Measurements from ENCODE around the gene C1orf53.

The C1orf53 gene

GRCh38 chr1:197892684-197893083 lies 9.7 kb upstream of the C1orf53 start:
- TF ChIP-seq FOXK2 (IDR thresholded peaks at IDR 0.05) (no peak), HDGF (IDR thresholded peaks at IDR 0.05; ENCODE audit: borderline replicate concordance) (no peak), ZNF384 (IDR thresholded peaks at IDR 0.05) (no peak), BHLHE40 (IDR thresholded peaks at IDR 0.05; ENCODE audit: borderline replicate concordance) (no peak), FOXM1 (IDR thresholded peaks at IDR 0.05; ENCODE audit: borderline replicate concordance) (no peak), PKNOX1 (IDR thresholded peaks at IDR 0.05) (no peak), ELF4 (IDR thresholded peaks at IDR 0.05) (no peak), SUZ12 (IDR thresholded peaks at IDR 0.05) (no peak), ARNT (IDR thresholded peaks at IDR 0.05) (no peak)
- no peak for DNase-seq (ENCODE audit: extremely low spot score)
- ChIA-PET CTCF (interaction anchor here (0.7 kb wide), 2 partner anchors 13 to 23 kb away, joined by 5 read pairs; no protein-coding TSS in a partner anchor), POLR2A (interaction anchor here (2.8 kb wide), 1 partner anchor 10 kb away, joined by 10 read pairs; the partner anchor contains the start of gene C1orf53)

GRCh38 chr1:197896301-197896700 lies 6.1 kb upstream of the C1orf53 start:
- CTCF ChIA-PET, result no interaction called here
- TF ChIP-seq TARDBP (IDR thresholded peaks at IDR 0.05) (no peak), CTBP1 (IDR thresholded peaks at IDR 0.05; ENCODE audit: borderline replicate concordance) (no peak), SUZ12 (IDR thresholded peaks at IDR 0.05) (no peak), ELF4 (IDR thresholded peaks at IDR 0.05) (no peak), NFRKB (IDR thresholded peaks at IDR 0.05) (no peak), BHLHE40 (IDR thresholded peaks at IDR 0.05; ENCODE audit: borderline replicate concordance) (no peak), L3MBTL2 (conservative IDR thresholded peaks at IDR 0.05) (no peak)
- DNase-seq (ENCODE audit: extremely low spot score), result no peak
- POLR2A ChIA-PET, result no interaction called here

- TF ChIP-seq SP1 (IDR thresholded peaks at IDR 0.05), result no peak
- TF ChIP-seq TARDBP (IDR thresholded peaks at IDR 0.05), result no peak
- no peak for TF ChIP-seq LEF1 (IDR thresholded peaks at IDR 0.05; ENCODE audit: borderline replicate concordance)
- TF ChIP-seq NFRKB (IDR thresholded peaks at IDR 0.05), result no peak
- no peak for TF ChIP-seq CTBP1 (IDR thresholded peaks at IDR 0.05; ENCODE audit: borderline replicate concordance)
- TF ChIP-seq FOXM1 (IDR thresholded peaks at IDR 0.05; ENCODE audit: borderline replicate concordance), result no peak
- no peak for TF ChIP-seq PKNOX1 (IDR thresholded peaks at IDR 0.05)
- no peak for TF ChIP-seq SUZ12 (IDR thresholded peaks at IDR 0.05)
- TF ChIP-seq ELF4 (IDR thresholded peaks at IDR 0.05), result no peak
- POLR2A ChIA-PET, result interaction anchor here (0.6 kb wide), 1 partner anchor 9 kb away, joined by 3 read pairs; no protein-coding TSS in a partner anchor
- no peak for DNase-seq (ENCODE audit: extremely low spot score)
- CTCF ChIA-PET, result no interaction called here
These were observed 3.4 kb upstream of the C1orf53 start for GRCh38 chr1:197899037-197899436.

- ChIA-PET POLR2A (interaction anchor here (0.7 to 2.9 kb wide), 9 partner anchors 11 to 780 kb away, joined by 3 to 70 read pairs (median 3); partner anchors contain the start of gene LHX9), CTCF (interaction anchor here (0.8 kb wide), 1 partner anchor 209 kb away, joined by 3 read pairs; no protein-coding TSS in a partner anchor)
- DNase-seq (ENCODE audit: extremely low spot score), result no peak
- TF ChIP-seq BHLHE40 (IDR thresholded peaks at IDR 0.05; ENCODE audit: borderline replicate concordance), result no peak
- TF ChIP-seq L3MBTL2 (conservative IDR thresholded peaks at IDR 0.05), result peak; percentile 5; the same call in 1 of the 2 replicates
- no peak for TF ChIP-seq SP1 (IDR thresholded peaks at IDR 0.05)
- TF ChIP-seq LEF1 (IDR thresholded peaks at IDR 0.05; ENCODE audit: borderline replicate concordance), result no peak
- no peak for TF ChIP-seq CTBP1 (IDR thresholded peaks at IDR 0.05; ENCODE audit: borderline replicate concordance)
- no peak for TF ChIP-seq ELF4 (IDR thresholded peaks at IDR 0.05)
- no peak for TF ChIP-seq FOXM1 (IDR thresholded peaks at IDR 0.05; ENCODE audit: borderline replicate concordance)
These were observed 338 bp upstream of the C1orf53 start for GRCh38 chr1:197902131-197902453.

GRCh38 chr1:197903196-197903514 lies 725 bp downstream of the C1orf53 start:
- TF ChIP-seq CTBP1 (IDR thresholded peaks at IDR 0.05; ENCODE audit: borderline replicate concordance) (no peak), HDGF (IDR thresholded peaks at IDR 0.05; ENCODE audit: borderline replicate concordance) (no peak), TARDBP (IDR thresholded peaks at IDR 0.05) (no peak), ZNF384 (IDR thresholded peaks at IDR 0.05) (no peak), FOXA1 (IDR thresholded peaks at IDR 0.05) (no peak), FOXM1 (IDR thresholded peaks at IDR 0.05; ENCODE audit: borderline replicate concordance) (no peak), NFRKB (IDR thresholded peaks at IDR 0.05) (no peak), FOXK2 (IDR thresholded peaks at IDR 0.05) (no peak), L3MBTL2 (conservative IDR thresholded peaks at IDR 0.05) (no peak), LEF1 (IDR thresholded peaks at IDR 0.05; ENCODE audit: borderline replicate concordance) (no peak), SP1 (IDR thresholded peaks at IDR 0.05) (no peak), ARNT (IDR thresholded peaks at IDR 0.05) (no peak), SUZ12 (IDR thresholded peaks at IDR 0.05) (no peak), BHLHE40 (IDR thresholded peaks at IDR 0.05; ENCODE audit: borderline replicate concordance) (no peak), PKNOX1 (IDR thresholded peaks at IDR 0.05) (no peak), ELF4 (IDR thresholded peaks at IDR 0.05) (no peak)
- CTCF ChIA-PET, result interaction anchor here (0.9 kb wide), 1 partner anchor 12 kb away, joined by 4 read pairs; no protein-coding TSS in a partner anchor
- POLR2A ChIA-PET, result interaction anchor here (0.6 to 2.9 kb wide), 14 partner anchors 8 to 779 kb away, joined by 3 to 70 read pairs (median 4); partner anchors contain the start of gene LHX9
- DNase-seq (ENCODE audit: extremely low spot score), result no peak

- ChIA-PET POLR2A (interaction anchor here (2.9 kb wide), 1 partner anchor 11 kb away, joined by 70 read pairs; the partner anchor contains the start of gene LHX9), CTCF (interaction anchor here (0.7 kb wide), 1 partner anchor 10 kb away, joined by 3 read pairs; no protein-coding TSS in a partner anchor)
- no peak for TF ChIP-seq CTBP1 (IDR thresholded peaks at IDR 0.05; ENCODE audit: borderline replicate concordance)
- no peak for DNase-seq (ENCODE audit: extremely low spot score)
These were observed 1.8 kb downstream of the C1orf53 start for GRCh38 chr1:197904126-197904787.
